Neuron (in vitro differentiated cells): Measurements from ENCODE around the gene TXNDC2.

Source experiments
- H2AFZ ChIP-seq: one replicate; pipeline ENCODE4 v1.6.1; 2013; ENCODE audit warnings: low read depth, mild to moderate bottlenecking, inconsistent platforms, low read length, moderate library complexity
- H3K27me3 ChIP-seq: one replicate; pipeline ENCODE4 v1.6.1; 2013; ENCODE audit warnings: low read length; ENCODE audit not compliant: insufficient read depth
- H3K36me3 ChIP-seq: one replicate; pipeline ENCODE4 v1.6.1; 2013; ENCODE audit warnings: low read length; ENCODE audit not compliant: insufficient read depth
- H3K4me1 ChIP-seq: one replicate; pipeline ENCODE4 v1.6.1; 2013; ENCODE audit warnings: low read length; ENCODE audit not compliant: insufficient read depth
- H3K4me3 ChIP-seq: 2 replicates; pipeline ENCODE4 v1.5.1; 2013; ENCODE audit warnings: mild to moderate bottlenecking, low read length, moderate library complexity
- H3K9me3 ChIP-seq: one replicate; pipeline ENCODE4 v1.6.1; 2013; ENCODE audit warnings: low read length

The TXNDC2 gene

GRCh38 chr18:9885170-9886004 lies at the start of gene TXNDC2:
Gene TXNDC2 (plus strand): TSS chr18:9885973. CDS start chr18:9886681, 708 bp downstream.
- H3K4me3 ChIP-seq, result no peak within 1 kb of the TSS
- H3K4me1 ChIP-seq, result peaks cover 3% of the 10 kb centered on the region
- H3K9me3 ChIP-seq, result no peaks in the 10 kb centered on the region
- no peak within 1 kb of the TSS for H2AFZ ChIP-seq
- H3K27me3 ChIP-seq, result no peaks in the 10 kb centered on the region
- no peaks in the 10 kb centered on the region for H3K36me3 ChIP-seq

DNA sequence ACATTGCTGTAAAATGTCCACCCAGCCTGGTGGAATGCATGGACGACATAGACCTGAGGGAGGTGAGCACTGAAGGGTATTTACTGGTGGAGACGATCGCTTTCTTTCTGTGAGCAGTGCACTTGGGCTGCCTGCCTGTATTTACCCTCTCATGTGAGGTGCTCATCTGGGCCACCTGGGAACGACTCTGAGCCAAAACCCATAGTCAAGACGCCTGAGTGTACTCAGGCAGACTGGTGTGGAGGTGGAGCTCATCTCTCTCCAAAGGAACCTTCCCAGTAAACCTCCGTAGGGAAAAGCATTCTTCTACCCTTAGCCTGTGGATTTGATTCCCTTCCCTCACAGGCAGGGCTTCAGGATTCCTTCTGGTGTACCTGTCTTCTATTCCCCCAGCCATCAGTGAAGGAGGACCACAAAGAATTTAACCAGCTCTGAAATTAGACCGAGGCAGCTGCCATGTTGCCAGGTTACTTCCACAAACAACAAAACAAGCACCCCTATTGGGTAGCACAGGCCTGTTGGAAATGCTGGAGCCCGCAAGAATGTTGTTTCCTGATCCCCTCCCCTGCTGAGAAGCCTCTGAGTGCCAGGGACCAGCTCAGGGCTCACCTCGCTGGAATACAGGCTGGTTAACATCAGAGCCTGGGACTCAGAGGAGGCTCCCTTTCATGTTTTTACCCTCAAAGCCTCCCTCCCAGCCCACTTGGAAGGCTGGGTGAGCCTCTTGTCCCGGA lies 47.5 kb upstream of the TXNDC2 start:
- no peaks in the 10 kb centered on the region for H3K9me3 ChIP-seq
- no peaks in the 10 kb centered on the region for H3K27me3 ChIP-seq
- no peak overlapping the region for H3K4me3 ChIP-seq
- H3K36me3 ChIP-seq, result peaks cover 2% of the 10 kb centered on the region
- no peak overlapping the region for H2AFZ ChIP-seq
- H3K4me1 ChIP-seq, result peaks cover 14% of the 10 kb centered on the region

- no peak overlapping the region for H3K4me3 ChIP-seq
- no peak overlapping the region for H2AFZ ChIP-seq
- H3K4me1 ChIP-seq, result peaks cover 14% of the 10 kb centered on the region
- no peaks in the 10 kb centered on the region for H3K9me3 ChIP-seq
- peaks cover 2% of the 10 kb centered on the region for H3K36me3 ChIP-seq
- no peaks in the 10 kb centered on the region for H3K27me3 ChIP-seq
These were observed 46.6 kb upstream of the TXNDC2 start for GRCh38 chr18:9839211-9839610.

DNA sequence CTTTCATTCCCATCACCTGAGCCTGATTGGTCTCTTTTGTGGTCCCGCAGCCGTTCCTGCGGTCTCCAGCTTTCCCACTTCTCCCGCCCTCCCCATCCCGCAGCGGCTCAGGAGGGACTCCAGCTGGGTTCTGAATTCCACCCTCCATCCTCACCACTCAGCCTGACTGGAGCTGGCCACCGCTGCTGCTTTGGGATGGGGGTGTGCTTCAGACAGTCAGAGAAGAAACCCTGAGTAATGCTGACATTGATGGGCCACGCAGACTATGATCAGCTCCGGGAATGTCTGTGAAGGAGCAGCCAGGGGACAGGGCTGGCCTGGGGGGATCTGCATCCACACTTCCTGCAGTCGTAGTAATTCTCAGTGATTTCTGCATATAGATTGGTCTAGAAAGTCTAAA lies 45.9 kb upstream of the TXNDC2 start:
- H3K27me3 ChIP-seq, result no peaks in the 10 kb centered on the region
- H3K9me3 ChIP-seq, result no peaks in the 10 kb centered on the region
- H3K4me1 ChIP-seq, result peaks cover 14% of the 10 kb centered on the region
- peaks cover 2% of the 10 kb centered on the region for H3K36me3 ChIP-seq
- H3K4me3 ChIP-seq, result no peak overlapping the region
- no peak overlapping the region for H2AFZ ChIP-seq

DNA sequence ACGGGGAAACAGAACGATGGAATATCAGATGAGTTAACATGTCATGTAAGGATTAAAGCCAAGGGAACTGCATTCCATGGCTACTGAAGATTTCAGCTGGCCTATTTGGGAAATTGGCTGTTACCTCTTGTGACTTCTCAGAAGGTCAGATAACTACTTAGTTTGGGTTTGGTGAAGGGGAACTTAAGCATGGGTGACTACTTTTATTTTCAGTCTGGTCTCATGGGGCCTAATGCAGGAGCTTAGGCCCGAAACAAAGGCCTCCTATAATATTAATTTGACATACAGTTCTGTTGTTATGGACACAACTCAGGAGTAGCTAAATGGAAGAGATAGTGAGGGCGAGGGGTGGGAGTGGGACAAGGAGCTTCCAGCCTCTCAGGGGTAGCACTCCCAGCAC lies 44.0 kb upstream of the TXNDC2 start:
- Histone ChIP-seq H2AFZ (no peak overlapping the region), H3K36me3 (peaks cover 8% of the 10 kb centered on the region), H3K4me3 (no peak overlapping the region), H3K4me1 (peaks cover under 1% of the 10 kb centered on the region), H3K9me3 (no peaks in the 10 kb centered on the region), H3K27me3 (no peaks in the 10 kb centered on the region)

- peaks cover 8% of the 10 kb centered on the region for H3K36me3 ChIP-seq
These were observed 43.3 kb upstream of the TXNDC2 start for GRCh38 chr18:9842448-9842847.

GRCh38 chr18:9845256-9845655 lies 40.5 kb upstream of the TXNDC2 start:
- peaks cover 6% of the 10 kb centered on the region for H3K36me3 ChIP-seq
- H3K4me3 ChIP-seq, result no peak overlapping the region
- no peak overlapping the region for H2AFZ ChIP-seq
- H3K27me3 ChIP-seq, result no peaks in the 10 kb centered on the region
- H3K4me1 ChIP-seq, result no peaks in the 10 kb centered on the region
- H3K9me3 ChIP-seq, result peaks cover 2% of the 10 kb centered on the region

More at GRCh38 chr18:9842448-9842847, 43.3 kb upstream of the TXNDC2 start:
- Histone ChIP-seq H2AFZ (no peak overlapping the region), H3K27me3 (no peaks in the 10 kb centered on the region), H3K4me1 (no peaks in the 10 kb centered on the region), H3K4me3 (no peak overlapping the region), H3K9me3 (no peaks in the 10 kb centered on the region)

GRCh38 chr18:9846162-9846925 lies 39.4 kb upstream of the TXNDC2 start:
- H3K4me3 ChIP-seq, result no peak overlapping the region
- no peak overlapping the region for H2AFZ ChIP-seq
- peaks cover 2% of the 10 kb centered on the region for H3K9me3 ChIP-seq
- H3K27me3 ChIP-seq, result no peaks in the 10 kb centered on the region
- H3K4me1 ChIP-seq, result no peaks in the 10 kb centered on the region
- H3K36me3 ChIP-seq, result peaks cover 6% of the 10 kb centered on the region

- Histone ChIP-seq H3K9me3 (peaks cover 2% of the 10 kb centered on the region), H3K4me1 (no peaks in the 10 kb centered on the region), H3K27me3 (no peaks in the 10 kb centered on the region), H3K36me3 (peaks cover 6% of the 10 kb centered on the region), H3K4me3 (no peak overlapping the region), H2AFZ (no peak overlapping the region)
These were observed 37.4 kb upstream of the TXNDC2 start for GRCh38 chr18:9848170-9848879.

DNA sequence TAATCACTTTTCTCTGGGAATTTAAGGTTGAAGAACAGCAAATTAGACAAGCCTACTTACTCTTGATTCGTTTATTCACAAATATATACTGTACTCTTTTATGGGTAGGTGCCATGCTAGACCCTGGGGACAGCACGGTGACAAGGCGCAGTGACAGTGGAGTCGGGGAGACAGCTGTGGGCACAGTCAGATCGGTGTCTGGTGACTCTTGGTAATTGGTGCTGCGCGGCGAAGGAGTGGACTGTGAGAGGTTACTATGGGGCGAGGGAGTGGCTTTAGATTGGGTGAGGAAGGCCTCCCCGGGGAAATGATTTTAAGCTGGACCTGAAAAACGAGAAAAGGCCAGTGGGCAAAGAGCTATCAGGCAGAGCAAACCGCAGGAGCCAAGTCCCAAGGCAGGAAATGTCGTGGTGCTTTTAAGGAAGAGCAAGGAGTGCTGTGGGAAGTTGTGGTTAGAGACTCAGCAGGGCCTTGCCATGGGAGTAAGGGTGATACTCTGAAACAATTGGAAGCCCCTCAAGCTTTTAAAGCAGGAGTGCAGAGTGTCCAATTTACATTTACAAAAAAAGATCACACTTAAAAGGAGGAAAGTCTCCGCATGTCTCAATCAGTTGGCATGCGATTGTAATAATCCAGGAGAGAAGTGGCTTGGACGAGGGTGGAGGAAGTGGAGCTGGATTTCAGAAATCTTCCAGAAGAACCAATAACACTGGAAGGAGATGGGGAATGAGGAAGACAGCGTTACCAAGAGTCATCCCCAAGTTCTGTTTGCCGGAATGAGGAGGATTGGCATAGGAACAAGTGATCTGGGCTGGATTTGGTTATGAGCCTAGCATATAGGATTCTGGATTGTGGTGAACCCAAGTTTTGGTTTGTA lies 36.1 kb upstream of the TXNDC2 start:
- Histone ChIP-seq H3K36me3 (peaks cover 6% of the 10 kb centered on the region), H3K9me3 (peaks cover 2% of the 10 kb centered on the region), H3K4me1 (no peaks in the 10 kb centered on the region)

GRCh38 chr18:9850309-9850708 lies 35.5 kb upstream of the TXNDC2 start:
- Histone ChIP-seq H3K9me3 (peaks cover 2% of the 10 kb centered on the region), H3K4me1 (no peaks in the 10 kb centered on the region), H2AFZ (no peak overlapping the region), H3K36me3 (peaks cover 6% of the 10 kb centered on the region), H3K4me3 (no peak overlapping the region), H3K27me3 (no peaks in the 10 kb centered on the region)

More for the DNA sequence above, 36.1 kb upstream of the TXNDC2 start:
- no peak overlapping the region for H3K4me3 ChIP-seq
- no peak overlapping the region for H2AFZ ChIP-seq
- H3K27me3 ChIP-seq, result no peaks in the 10 kb centered on the region

GRCh38 chr18:9851511-9851910 lies 34.3 kb upstream of the TXNDC2 start:
- Histone ChIP-seq H3K27me3 (no peaks in the 10 kb centered on the region), H3K4me1 (no peaks in the 10 kb centered on the region), H2AFZ (no peak overlapping the region), H3K36me3 (no peaks in the 10 kb centered on the region), H3K9me3 (peaks cover 2% of the 10 kb centered on the region), H3K4me3 (no peak overlapping the region)
